Loucy (cell line): ENCODE data around the gene ATG7.

Source experiments
- H2AFZ ChIP-seq: fragments of 200-600 bp; sonication (generic); 2 replicates; pipeline ENCODE4 v1.6.0; 2016; ENCODE audit warnings: antibody characterized with exemption, mild to moderate bottlenecking, low read length, moderate library complexity
- H3F3A ChIP-seq: fragments of 200-600 bp; 2 replicates; pipeline ENCODE4 v1.6.0; 2016; ENCODE audit warnings: antibody characterized with exemption, low read depth, mild to moderate bottlenecking
- H3K27me3 ChIP-seq: fragments of 200-600 bp; sonication (generic); 2 replicates; pipeline ENCODE4 v1.6.1; 2014; ENCODE audit warnings: low read length, mild to moderate bottlenecking; ENCODE audit not compliant: insufficient read depth, poor library complexity, severe bottlenecking
- H3K36me3 ChIP-seq: fragments of 200-600 bp; sonication (generic); 2 replicates; pipeline ENCODE4 v1.6.1; 2016; ENCODE audit warnings: low read length; ENCODE audit not compliant: insufficient read depth
- H3K4me1 ChIP-seq: fragments of 200-600 bp; sonication (generic); 2 replicates; pipeline ENCODE4 v1.5.1; 2014; ENCODE audit warnings: low read length, mild to moderate bottlenecking; ENCODE audit not compliant: insufficient read depth, poor library complexity, severe bottlenecking
- H3K4me2 ChIP-seq: fragments of 200-600 bp; sonication (generic); 2 replicates; pipeline ENCODE4 v1.6.0; 2014; ENCODE audit warnings: antibody characterized with exemption, low read length, low read depth, mild to moderate bottlenecking; ENCODE audit not compliant: poor library complexity, severe bottlenecking
- H3K4me3 ChIP-seq: fragments of 200-600 bp; sonication (generic); 2 replicates; pipeline ENCODE4 v1.5.1; 2014; ENCODE audit warnings: low read length, mild to moderate bottlenecking, mixed read lengths; ENCODE audit not compliant: poor library complexity, severe bottlenecking
- H3K79me2 ChIP-seq: fragments of 200-600 bp; sonication (generic); 2 replicates; pipeline ENCODE4 v1.6.1; 2014; ENCODE audit warnings: low read length; ENCODE audit not compliant: insufficient read depth
- H3K9ac ChIP-seq: fragments of 200-600 bp; sonication (generic); 2 replicates; pipeline ENCODE4 v1.6.0; 2014; ENCODE audit warnings: mild to moderate bottlenecking, low read depth, low read length, moderate library complexity; ENCODE audit not compliant: poor library complexity, severe bottlenecking
- H3K9me2 ChIP-seq: fragments of 200-600 bp; sonication (generic); replicated peaks from 2 replicates; pipeline ENCODE4 v1.6.1; 2016; ENCODE audit warnings: low read depth, low read length, mixed read lengths
- H3K9me3 ChIP-seq: fragments of 200-600 bp; sonication (generic); 2 replicates; pipeline ENCODE4 v1.6.1; 2014; ENCODE audit warnings: mild to moderate bottlenecking, antibody characterized with exemption, low read length, low read depth; ENCODE audit not compliant: insufficient read depth
- H4K20me1 ChIP-seq: fragments of 200-600 bp; sonication (generic); 2 replicates; pipeline ENCODE4 v1.6.0; 2014; ENCODE audit warnings: antibody characterized with exemption, low read length, mild to moderate bottlenecking; ENCODE audit not compliant: insufficient read depth, poor library complexity, severe bottlenecking
- EZH2phosphoT487 ChIP-seq: fragments of 200-600 bp; IDR thresholded peaks from 2 replicates; pipeline ENCODE4 v1.6.1; 2018; ENCODE audit warnings: antibody characterized with exemption, mild to moderate bottlenecking, moderate library complexity, borderline replicate concordance
- TF ChIP-seq, protein P1 (sequence below): fragments of 200-600 bp; sonication (generic); conservative IDR thresholded peaks from 2 replicates; pipeline ENCODE4 v1.5.1; 2014; ENCODE audit warnings: mild to moderate bottlenecking, antibody characterized with exemption, low read length

Gene ATG7

DNA sequence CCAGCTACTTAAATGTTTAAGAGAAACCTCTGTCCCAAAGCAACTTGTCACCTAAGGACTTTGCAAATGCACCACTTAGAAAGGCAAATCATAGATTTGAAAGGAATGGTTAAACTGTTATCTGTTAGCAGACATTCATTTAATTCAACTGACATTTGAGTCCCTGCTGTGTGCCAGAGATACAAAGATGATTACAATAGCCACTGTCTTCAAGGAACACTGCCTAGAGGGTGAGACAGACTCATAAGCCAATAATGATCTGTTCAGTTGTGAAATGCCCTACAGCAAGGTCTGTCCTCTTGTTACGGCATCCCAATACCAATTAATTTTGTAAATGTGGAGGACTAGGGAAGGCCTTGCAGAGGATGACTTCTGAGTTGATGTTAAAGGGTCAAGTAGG lies 113.1 kb downstream of the ATG7 start:
- no peak overlapping the region for H3K4me3 ChIP-seq
- H3K36me3 ChIP-seq = no peaks in the 10 kb centered on the region
- no peak overlapping the region for H3K4me2 ChIP-seq
- no peak for TF ChIP-seq EZH2phosphoT487
- TF ChIP-seq, protein P1, sequence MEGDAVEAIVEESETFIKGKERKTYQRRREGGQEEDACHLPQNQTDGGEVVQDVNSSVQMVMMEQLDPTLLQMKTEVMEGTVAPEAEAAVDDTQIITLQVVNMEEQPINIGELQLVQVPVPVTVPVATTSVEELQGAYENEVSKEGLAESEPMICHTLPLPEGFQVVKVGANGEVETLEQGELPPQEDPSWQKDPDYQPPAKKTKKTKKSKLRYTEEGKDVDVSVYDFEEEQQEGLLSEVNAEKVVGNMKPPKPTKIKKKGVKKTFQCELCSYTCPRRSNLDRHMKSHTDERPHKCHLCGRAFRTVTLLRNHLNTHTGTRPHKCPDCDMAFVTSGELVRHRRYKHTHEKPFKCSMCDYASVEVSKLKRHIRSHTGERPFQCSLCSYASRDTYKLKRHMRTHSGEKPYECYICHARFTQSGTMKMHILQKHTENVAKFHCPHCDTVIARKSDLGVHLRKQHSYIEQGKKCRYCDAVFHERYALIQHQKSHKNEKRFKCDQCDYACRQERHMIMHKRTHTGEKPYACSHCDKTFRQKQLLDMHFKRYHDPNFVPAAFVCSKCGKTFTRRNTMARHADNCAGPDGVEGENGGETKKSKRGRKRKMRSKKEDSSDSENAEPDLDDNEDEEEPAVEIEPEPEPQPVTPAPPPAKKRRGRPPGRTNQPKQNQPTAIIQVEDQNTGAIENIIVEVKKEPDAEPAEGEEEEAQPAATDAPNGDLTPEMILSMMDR = no peak
- H3K9me3 ChIP-seq = no peaks in the 10 kb centered on the region
- H3K27me3 ChIP-seq = no peaks in the 10 kb centered on the region
- no peak overlapping the region for H2AFZ ChIP-seq
- H3K79me2 ChIP-seq = no peaks in the 10 kb centered on the region
- H3K9ac ChIP-seq = no peak overlapping the region
- no peaks in the 10 kb centered on the region for H3K4me1 ChIP-seq
- no peaks in the 10 kb centered on the region for H4K20me1 ChIP-seq
- H3F3A ChIP-seq = no peaks in the 10 kb centered on the region
- no peaks in the 10 kb centered on the region for H3K9me2 ChIP-seq

DNA sequence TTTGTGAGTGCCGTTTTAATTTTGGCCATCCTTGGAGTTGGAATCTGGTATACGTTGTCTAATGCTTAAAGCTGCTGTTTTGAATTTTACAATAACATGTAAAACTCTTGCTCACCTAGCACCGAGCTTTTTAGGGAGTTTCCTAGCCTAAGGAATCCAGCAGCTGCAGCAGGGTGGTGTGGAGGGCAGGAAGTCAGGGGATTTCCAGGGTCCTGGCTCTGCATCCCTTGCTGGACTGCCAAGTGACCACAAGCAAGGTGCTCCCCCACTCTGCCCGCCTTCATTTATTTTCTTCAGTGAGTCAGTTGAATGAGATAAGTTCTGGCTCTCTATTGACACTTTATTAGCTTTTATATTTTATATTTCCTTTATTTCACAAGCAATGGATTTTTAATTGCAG lies 113.7 kb downstream of the ATG7 start:
- Histone ChIP-seq H3F3A (no peaks in the 10 kb centered on the region), H3K36me3 (no peaks in the 10 kb centered on the region)
- TF ChIP-seq, protein P1 = no peak
- no peak for TF ChIP-seq EZH2phosphoT487

DNA sequence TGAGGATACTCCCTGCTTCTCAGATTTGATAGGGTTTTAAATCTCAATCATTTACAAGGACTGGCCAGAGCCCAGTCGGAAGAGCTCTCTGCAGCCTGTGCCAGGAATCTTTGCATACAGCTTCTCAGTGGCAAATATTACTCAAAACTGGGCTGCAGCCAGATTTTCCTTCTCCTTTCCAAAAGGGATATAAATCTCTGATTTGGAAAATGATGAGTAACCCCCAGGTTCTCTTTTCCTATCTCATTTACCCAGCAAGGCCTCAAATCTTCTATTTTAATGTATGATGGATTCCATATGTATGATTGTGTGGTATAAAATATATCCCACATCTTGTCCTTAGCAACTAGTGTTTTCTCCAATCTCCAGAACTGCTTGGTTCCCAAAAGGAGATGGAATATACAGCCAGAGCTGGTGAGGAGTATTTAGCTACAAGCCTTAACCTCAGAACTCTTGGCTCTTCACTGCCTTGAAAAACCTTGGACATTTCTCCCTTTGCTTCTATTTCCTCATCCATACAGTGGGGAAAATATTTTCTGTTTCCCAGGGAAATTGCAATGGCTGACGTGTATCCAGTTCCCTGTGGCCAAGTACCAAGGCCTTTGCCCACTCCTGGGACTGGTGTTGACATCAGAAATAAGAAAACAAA lies 114.4 kb downstream of the ATG7 start:
- no peaks in the 10 kb centered on the region for H3F3A ChIP-seq

More for the DNA sequence above, 113.7 kb downstream of the ATG7 start:
- Histone ChIP-seq H3K79me2 (no peaks in the 10 kb centered on the region), H3K4me3 (no peak overlapping the region), H3K4me2 (no peak overlapping the region), H3K9me3 (no peaks in the 10 kb centered on the region), H3K4me1 (no peaks in the 10 kb centered on the region), H3K27me3 (no peaks in the 10 kb centered on the region), H4K20me1 (no peaks in the 10 kb centered on the region), H3K9ac (no peak overlapping the region), H3K9me2 (no peaks in the 10 kb centered on the region), H2AFZ (no peak overlapping the region)

More for the DNA sequence above, 114.4 kb downstream of the ATG7 start:
- Histone ChIP-seq H2AFZ (no peak overlapping the region), H3K27me3 (no peaks in the 10 kb centered on the region), H3K9me3 (no peaks in the 10 kb centered on the region), H3K9me2 (no peaks in the 10 kb centered on the region), H3K4me1 (no peaks in the 10 kb centered on the region), H4K20me1 (no peaks in the 10 kb centered on the region), H3K4me3 (no peak overlapping the region), H3K79me2 (no peaks in the 10 kb centered on the region), H3K9ac (no peak overlapping the region), H3K4me2 (no peak overlapping the region), H3K36me3 (no peaks in the 10 kb centered on the region)
- TF ChIP-seq, protein P1 = no peak
- TF ChIP-seq EZH2phosphoT487 = no peak
